Endodermal cell (in vitro differentiated cells): ENCODE results near the gene ADGRB3. TPM values are rescaled to one million over a fixed set of nuclear protein-coding genes. Genes with fewer than 3 reads are reported as not detected.

ENCODE experiments used
- DNase-seq: peaks from one replicate; pipeline ENCODE4 v3.0.0-alpha.2; 2017
- H3K27ac ChIP-seq: 2 replicates; pipeline ENCODE4 v1.5.1; 2013; ENCODE audit warnings: mild to moderate bottlenecking, low read depth, low read length, moderate library complexity
- H3K27me3 ChIP-seq: 2 replicates; pipeline ENCODE4 v1.6.1; 2013; ENCODE audit warnings: mild to moderate bottlenecking, low read length, moderate library complexity; ENCODE audit not compliant: insufficient read depth, control insufficient read depth, poor library complexity, severe bottlenecking
- H3K36me3 ChIP-seq: 2 replicates; pipeline ENCODE4 v1.7.0; 2013; ENCODE audit warnings: mild to moderate bottlenecking, low read length, moderate library complexity; ENCODE audit not compliant: control insufficient read depth, insufficient read depth
- H3K4me1 ChIP-seq: one replicate; pipeline ENCODE4 v1.7.0; 2013; ENCODE audit warnings: low read length; ENCODE audit not compliant: control insufficient read depth, insufficient read depth
- H3K4me3 ChIP-seq: 2 replicates; pipeline ENCODE4 v1.5.1; 2013; ENCODE audit warnings: mild to moderate bottlenecking, low read length, moderate library complexity
- H3K9ac ChIP-seq: 2 replicates; pipeline ENCODE4 v1.6.1; 2013; ENCODE audit warnings: mild to moderate bottlenecking, low read length, moderate library complexity; ENCODE audit not compliant: poor library complexity, severe bottlenecking; ENCODE audit errors: extremely low read depth
- H3K9me3 ChIP-seq: 2 replicates; pipeline ENCODE4 v1.6.1; 2013; ENCODE audit warnings: mild to moderate bottlenecking, low read length, moderate library complexity; ENCODE audit not compliant: control insufficient read depth
- H3K27ac Mint-ChIP-seq: 2 replicates; pipeline ENCODE4 v1.8.0; 2020; ENCODE audit warnings: mixed read lengths
- H3K27me3 Mint-ChIP-seq: 2 replicates; pipeline ENCODE4 v1.8.0; 2021; ENCODE audit warnings: mild to moderate bottlenecking, mixed read lengths; ENCODE audit not compliant: insufficient read depth
- H3K36me3 Mint-ChIP-seq: 2 replicates; pipeline ENCODE4 v1.8.0; 2020; ENCODE audit warnings: low read depth, mixed read lengths
- H3K4me1 Mint-ChIP-seq: 2 replicates; pipeline ENCODE4 v1.8.0; 2020; ENCODE audit warnings: mixed read lengths
- H3K4me3 Mint-ChIP-seq: 2 replicates; pipeline ENCODE4 v1.8.0; 2020; ENCODE audit warnings: mild to moderate bottlenecking, moderate library complexity, mixed read lengths
- H3K9me3 Mint-ChIP-seq: 2 replicates; pipeline ENCODE4 v1.8.0; 2020; ENCODE audit warnings: mild to moderate bottlenecking, mixed read lengths
- WGBS, 2 experiments: methylation state at CpG; one replicate each; pipeline versions ENCODE4 v1.1.5 to v1.1.7; 2013; ENCODE audit warnings: missing lambda C conversion rate in 2 of 2, mixed read lengths in 1 of 2; ENCODE audit not compliant: insufficient coverage in 1 of 2, insufficient read length in 1 of 2; 5-methylcytosine and 5-hydroxymethylcytosine counted together
- total RNA-seq, 2 donors: library from RNA; stranded (reverse); fragmentation: NEBNext Ultra II Directional in 1 of 2; extraction: Animal tissue kit (Norgen Biotek cat#: 25700) in 1 of 2; gene quantifications; 2 replicates in 1 of 2; 3 replicates in 1 of 2; pipeline ENCODE4 v1.2.1, GENCODE V29; 2021
- TF ChIP-seq, protein P1 (sequence below): fragments of 200-600 bp; sonication (generic); conservative IDR thresholded peaks from 2 replicates; pipeline ENCODE4 v1.5.0; 2021; ENCODE audit warnings: antibody characterized with exemption, mild to moderate bottlenecking

The ADGRB3 gene
- total RNA-seq, 2 donors from 2014 or later: 0.33 to 1.3 TPM

DNA sequence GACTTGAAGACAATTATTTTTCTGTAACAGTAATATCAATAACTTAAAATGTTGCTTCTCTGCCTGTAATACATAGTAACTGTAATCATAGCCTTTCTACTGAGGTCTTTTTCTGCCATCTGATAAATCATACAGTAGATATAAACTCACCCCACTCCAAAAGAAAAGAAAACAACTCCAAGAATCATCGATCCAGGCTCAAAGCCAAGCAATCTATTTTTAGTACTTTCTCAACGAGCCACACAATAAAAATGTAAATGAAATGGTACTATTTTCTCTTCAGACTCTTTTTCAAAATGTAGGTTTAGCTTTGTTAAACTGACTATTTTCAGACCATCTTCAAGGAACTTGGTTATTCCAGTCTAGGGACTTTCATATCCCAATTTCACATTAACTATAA lies 493.3 kb downstream of the ADGRB3 start:
- no peak for DNase-seq
- no peak overlapping the region for H3K4me3 Mint-ChIP-seq
- H3K27me3 ChIP-seq: no peaks in the 10 kb centered on the region
- no peak overlapping the region for H3K4me3 ChIP-seq
- H3K36me3 Mint-ChIP-seq: no peaks in the 10 kb centered on the region
- H3K4me1 Mint-ChIP-seq: no peaks in the 10 kb centered on the region
- H3K27ac Mint-ChIP-seq: no peak overlapping the region
- H3K9ac ChIP-seq: no peak overlapping the region
- no peak overlapping the region for H3K27ac ChIP-seq
- no peaks in the 10 kb centered on the region for H3K4me1 ChIP-seq
- TF ChIP-seq, protein P1, sequence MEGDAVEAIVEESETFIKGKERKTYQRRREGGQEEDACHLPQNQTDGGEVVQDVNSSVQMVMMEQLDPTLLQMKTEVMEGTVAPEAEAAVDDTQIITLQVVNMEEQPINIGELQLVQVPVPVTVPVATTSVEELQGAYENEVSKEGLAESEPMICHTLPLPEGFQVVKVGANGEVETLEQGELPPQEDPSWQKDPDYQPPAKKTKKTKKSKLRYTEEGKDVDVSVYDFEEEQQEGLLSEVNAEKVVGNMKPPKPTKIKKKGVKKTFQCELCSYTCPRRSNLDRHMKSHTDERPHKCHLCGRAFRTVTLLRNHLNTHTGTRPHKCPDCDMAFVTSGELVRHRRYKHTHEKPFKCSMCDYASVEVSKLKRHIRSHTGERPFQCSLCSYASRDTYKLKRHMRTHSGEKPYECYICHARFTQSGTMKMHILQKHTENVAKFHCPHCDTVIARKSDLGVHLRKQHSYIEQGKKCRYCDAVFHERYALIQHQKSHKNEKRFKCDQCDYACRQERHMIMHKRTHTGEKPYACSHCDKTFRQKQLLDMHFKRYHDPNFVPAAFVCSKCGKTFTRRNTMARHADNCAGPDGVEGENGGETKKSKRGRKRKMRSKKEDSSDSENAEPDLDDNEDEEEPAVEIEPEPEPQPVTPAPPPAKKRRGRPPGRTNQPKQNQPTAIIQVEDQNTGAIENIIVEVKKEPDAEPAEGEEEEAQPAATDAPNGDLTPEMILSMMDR: no peak
- no peaks in the 10 kb centered on the region for H3K36me3 ChIP-seq
- no peaks in the 10 kb centered on the region for H3K9me3 ChIP-seq
- peaks cover 10% of the 10 kb centered on the region for H3K9me3 Mint-ChIP-seq
- H3K27me3 Mint-ChIP-seq: no peaks in the 10 kb centered on the region
- WGBS, 2 experiments: 71% methylated on average over 2 of the region's 2 CpGs; no CpG with 5 or more reads in 1 of the 2 experiments

DNA sequence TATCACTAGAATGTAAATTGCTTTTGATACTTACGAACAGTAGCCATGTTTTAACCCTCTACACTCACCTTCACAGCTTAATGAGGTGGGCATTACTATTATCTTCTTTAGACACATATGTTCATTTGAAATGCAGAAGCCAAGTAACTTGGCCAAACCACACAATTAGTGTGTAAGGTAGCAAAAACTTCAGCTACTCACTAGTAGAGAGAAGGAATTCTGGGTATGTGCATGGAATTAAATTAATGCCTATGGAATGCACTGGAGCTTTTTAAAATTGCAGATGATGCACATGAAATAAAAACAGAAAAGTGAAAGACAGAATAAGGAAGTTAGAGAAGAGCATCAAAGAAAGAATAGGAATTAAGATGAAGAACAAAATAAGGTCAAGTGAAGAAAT lies 494.0 kb downstream of the ADGRB3 start:
- WGBS, 2 experiments: 100% methylated on average over 1 of the region's 1 CpG; no CpG with 5 or more reads in 1 of the 2 experiments
- H3K4me3 Mint-ChIP-seq: no peak overlapping the region
- DNase-seq: no peak
- H3K27ac ChIP-seq: no peak overlapping the region
- H3K9me3 Mint-ChIP-seq: peaks cover 10% of the 10 kb centered on the region
- no peaks in the 10 kb centered on the region for H3K27me3 Mint-ChIP-seq
- no peaks in the 10 kb centered on the region for H3K36me3 ChIP-seq
- no peaks in the 10 kb centered on the region for H3K9me3 ChIP-seq
- no peak overlapping the region for H3K9ac ChIP-seq
- H3K27me3 ChIP-seq: no peaks in the 10 kb centered on the region
- no peaks in the 10 kb centered on the region for H3K4me1 Mint-ChIP-seq
- no peaks in the 10 kb centered on the region for H3K36me3 Mint-ChIP-seq
- TF ChIP-seq, protein P1: no peak
- no peaks in the 10 kb centered on the region for H3K4me1 ChIP-seq
- no peak overlapping the region for H3K4me3 ChIP-seq
- H3K27ac Mint-ChIP-seq: no peak overlapping the region

DNA sequence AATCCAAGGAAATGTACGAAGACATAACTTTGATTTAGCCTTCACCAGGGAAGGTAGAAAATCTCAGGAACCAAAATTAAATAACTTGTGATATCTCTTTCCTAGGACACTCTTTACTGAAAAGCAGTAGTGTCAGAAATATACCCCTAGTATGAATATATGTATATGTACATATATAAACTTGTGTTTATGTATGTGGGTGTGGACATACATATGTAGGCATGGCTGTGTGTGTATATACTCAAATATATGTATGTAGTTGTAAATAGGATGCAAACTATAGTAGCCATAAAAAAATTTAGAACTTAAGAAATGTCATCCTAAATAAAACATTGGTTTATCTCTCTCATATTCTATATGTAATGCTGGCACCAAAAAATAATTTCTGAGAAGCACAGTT lies 500.8 kb downstream of the ADGRB3 start:
- no peak for DNase-seq
- no peaks in the 10 kb centered on the region for H3K27me3 Mint-ChIP-seq
- no peaks in the 10 kb centered on the region for H3K27me3 ChIP-seq
- H3K9ac ChIP-seq: no peak overlapping the region
- no peaks in the 10 kb centered on the region for H3K36me3 ChIP-seq
- peaks cover 10% of the 10 kb centered on the region for H3K9me3 Mint-ChIP-seq
- 90% methylated on average over 1 of the region's 1 CpG; no CpG with 5 or more reads in 1 of the 2 experiments for WGBS, 2 experiments
- H3K27ac ChIP-seq: no peak overlapping the region
- no peaks in the 10 kb centered on the region for H3K9me3 ChIP-seq
- H3K4me1 ChIP-seq: no peaks in the 10 kb centered on the region
- H3K4me1 Mint-ChIP-seq: no peaks in the 10 kb centered on the region
- no peaks in the 10 kb centered on the region for H3K36me3 Mint-ChIP-seq
- H3K27ac Mint-ChIP-seq: no peak overlapping the region
- H3K4me3 ChIP-seq: no peak overlapping the region
- TF ChIP-seq, protein P1: no peak
- H3K4me3 Mint-ChIP-seq: no peak overlapping the region
